Activated CD4-positive, alpha-beta T cell treated with anti-CD3 and anti-CD28 coated beads, Interleukin-2, amount 50 U/mL, for 4 hours (primary cell): ENCODE results near the gene KIAA0586.

Source experiments
- DNase-seq, 2 experiments: peaks; one replicate each; pipeline ENCODE4 v3.0.0-alpha.2; 2020

Gene KIAA0586

DNA sequence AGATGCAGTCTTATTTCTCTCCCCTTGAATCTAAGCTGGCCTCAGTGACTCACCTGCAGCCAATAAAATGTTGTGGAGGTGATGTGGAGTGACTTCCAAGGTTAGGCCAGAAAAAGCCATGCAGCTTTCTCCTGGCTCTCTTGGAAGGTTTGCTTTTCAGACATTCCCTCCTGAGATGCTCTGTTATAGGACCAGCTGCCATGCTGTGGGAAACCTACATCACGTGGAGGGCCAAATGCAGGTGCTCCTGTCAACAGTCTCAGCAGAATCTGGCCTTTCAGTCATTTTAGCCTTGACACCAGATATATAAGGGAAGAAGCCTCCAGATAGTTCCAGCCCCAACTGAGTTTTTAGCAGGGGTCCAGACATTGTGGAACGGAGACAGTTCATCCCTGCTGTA lies 172.2 kb downstream of the KIAA0586 start:
- DNase-seq: no peak
